GM12878 (cell line): Measurements from ENCODE around the gene SLC34A3. TPM values are rescaled to one million over a fixed set of nuclear protein-coding genes. Genes with fewer than 3 reads are reported as not detected.
A peak's percentile ranks its signal among the peaks of the same experiment; 100 is the strongest.

Experiments used
- ATAC-seq: fragments of 200-7000 bp; cut with Tn5 transposase; 3 replicates; pipeline ENCODE4 v1.9.1; 2020; ENCODE audit warnings: mild to moderate bottlenecking, moderate library complexity
- BruUV-seq: library from RNA; stranded (reverse); fragments of 400-500 nt; replicated peaks from 2 replicates; lab custom pipeline; 2021; lab: Mats Ljungman, UMichigan
- CTCF ChIA-PET: fragments of 300-600 bp; sonication (Branson Sonifier 250); formaldehyde crosslinking; extraction: SDS; loops from one replicate; lab custom pipeline; 2021; ENCODE audit warnings: inconsistent platforms; lab: Yijun Ruan, JAX
- POLR2A ChIA-PET: fragments of 350-600 bp; formaldehyde crosslinking; extraction: SDS; loops from one replicate; lab custom pipeline; 2021; ENCODE audit warnings: inconsistent platforms; lab: Charles Lee
- RAD21 ChIA-PET: fragments of 300-600 bp; sonication (Branson Sonifier 250); formaldehyde crosslinking; loops from one replicate; lab custom pipeline; 2023; ENCODE audit warnings: antibody characterized with exemption; ENCODE audit not compliant: unreplicated experiment; lab: Charles Lee
- SMC1A ChIA-PET: fragments of 300-600 bp; sonication (Branson Sonifier 250); formaldehyde crosslinking; loops from one replicate; lab custom pipeline; 2023; ENCODE audit not compliant: unreplicated experiment, uncharacterized antibody; lab: Charles Lee
- DNase-seq: peaks from one replicate; pipeline ENCODE4 v3.0.0-alpha.2; 2011; ENCODE audit warnings: low read depth, low spot score
- FAIRE-seq: peaks from 3 replicates; lab custom pipeline; 2011; peaks lifted over from hg19 to GRCh38; lab: Jason Lieb, UNC
- H2AFZ ChIP-seq: 2 replicates; pipeline ENCODE4 v1.6.0; 2011; ENCODE audit warnings: low read depth, low read length, control low read depth; ENCODE audit not compliant: control insufficient read depth
- H3K27ac ChIP-seq: 2 replicates; pipeline ENCODE4 v1.5.1; 2011; ENCODE audit warnings: control low read depth; ENCODE audit not compliant: control insufficient read depth, insufficient read depth
- H3K27me3 ChIP-seq, 2 experiments: replicated peaks in 1 of 2; 2 replicates each; pipeline versions ENCODE4 v1.6.0 to v1.6.1; 2011; ENCODE audit warnings: low read length in 1 of 2; ENCODE audit not compliant: control insufficient read depth in 2 of 2, insufficient read depth in 2 of 2
- H3K36me3 ChIP-seq, 2 experiments: 2 replicates each; pipeline ENCODE4 v1.5.1; 2011; ENCODE audit warnings: low read length in 1 of 2; ENCODE audit not compliant: control insufficient read depth in 2 of 2, insufficient read depth in 2 of 2
- H3K4me1 ChIP-seq: 2 replicates; pipeline ENCODE4 v1.6.1; 2011; ENCODE audit warnings: mild to moderate bottlenecking, low read length, moderate library complexity, mixed read lengths; ENCODE audit not compliant: control insufficient read depth, insufficient read depth
- H3K4me2 ChIP-seq: 2 replicates; pipeline ENCODE4 v1.6.0; 2011; ENCODE audit warnings: control low read depth; ENCODE audit not compliant: control insufficient read depth, insufficient read depth
- H3K4me3 ChIP-seq: fragments of 200-600 bp; sonication (generic); 2 replicates; pipeline ENCODE4 v1.5.1; 2016
- H3K79me2 ChIP-seq: 2 replicates; pipeline ENCODE4 v1.6.0; 2011; ENCODE audit warnings: low read length; ENCODE audit not compliant: control insufficient read depth, insufficient read depth
- H3K9ac ChIP-seq: 2 replicates; pipeline ENCODE4 v1.8.0; 2011; ENCODE audit warnings: low read length, control low read depth, mixed read lengths; ENCODE audit not compliant: control insufficient read depth, insufficient read depth
- H3K9me3 ChIP-seq: replicated peaks from 3 replicates; pipeline ENCODE4 v1.5.1; 2011; ENCODE audit warnings: mild to moderate bottlenecking, low read length; ENCODE audit not compliant: control insufficient read depth, insufficient read depth
- H4K20me1 ChIP-seq: 2 replicates; pipeline ENCODE4 v1.6.0; 2011; ENCODE audit not compliant: control insufficient read depth, insufficient read depth
- NR2C2 ChIP-seq: IDR thresholded peaks from 2 replicates; pipeline ENCODE4 v1.6.1; 2011; ENCODE audit warnings: borderline replicate concordance, low read depth; ENCODE audit not compliant: control insufficient read depth, insufficient read length
- PAX5 ChIP-seq: IDR thresholded peaks from 2 replicates; pipeline ENCODE4 v1.6.1; 2011; ENCODE audit warnings: low read depth, low read length, borderline replicate concordance
- POLR2AphosphoS2 ChIP-seq: IDR thresholded peaks from 2 replicates; pipeline ENCODE4 v1.6.1; 2011; ENCODE audit warnings: low read depth, mild to moderate bottlenecking, low read length, improper control_type of control experiment, moderate library complexity
- WGBS: methylation state at CpG from one replicate; pipeline ENCODE4 v1.1.6; 2016; ENCODE audit warnings: low lambda C conversion rate; ENCODE audit not compliant: insufficient replicate concordance, insufficient coverage; ENCODE audit errors: missing lambda C conversion rate; 5-methylcytosine and 5-hydroxymethylcytosine counted together
- in situ Hi-C: fragments of 300-500 bp; cut with MboI; formaldehyde crosslinking; loops from 9 replicates; pipeline ENCODE4 v1.14.3; 2018; ENCODE audit warnings: mixed read lengths
- intact Hi-C: fragments of 100-400 bp; cut with micrococcal nuclease; formaldehyde crosslinking; loops from one replicate; pipeline ENCODE4 v1.14.2; 2022; ENCODE audit not compliant: unreplicated experiment
- polyA plus RNA-seq, 11 experiments: library from polyadenylated mRNA; depleted of rRNA in 4 of 11; unstranded in 6 of 11; stranded (reverse) in 5 of 11; fragments of >200 nt; fragmentation: Nextera tagmentation in 4 of 11; fragmentation: Illumina TruSeq in 1 of 11; extraction: Ambion mirVana in 4 of 11; extraction: Trizol in 1 of 11; gene quantifications; 1 replicate in 1 of 11; 2 replicates in 10 of 11; pipeline versions ENCODE4 v1.2.1 to v1.2.3, GENCODE V29; 2011 to 2016; ENCODE audit warnings: inconsistent platforms in 2 of 11, missing spikeins in 2 of 11, low read depth in 1 of 11
- total RNA-seq, 4 experiments: library from RNA; depleted of rRNA in 3 of 4; stranded (reverse); fragments of >200 nt in 3 of 4; fragmentation: Illumina TruSeq in 1 of 4; extraction: Trizol in 1 of 4; gene quantifications; 2 replicates each; pipeline versions ENCODE4 v1.2.1 to v1.2.3, GENCODE V29; 2013 to 2021

Gene SLC34A3
- total and polyA plus RNA-seq, 10 of the 15 experiments (the other 5 are each of a cell fraction or from before 2014, with no cell fraction given) = not detected

DNA sequence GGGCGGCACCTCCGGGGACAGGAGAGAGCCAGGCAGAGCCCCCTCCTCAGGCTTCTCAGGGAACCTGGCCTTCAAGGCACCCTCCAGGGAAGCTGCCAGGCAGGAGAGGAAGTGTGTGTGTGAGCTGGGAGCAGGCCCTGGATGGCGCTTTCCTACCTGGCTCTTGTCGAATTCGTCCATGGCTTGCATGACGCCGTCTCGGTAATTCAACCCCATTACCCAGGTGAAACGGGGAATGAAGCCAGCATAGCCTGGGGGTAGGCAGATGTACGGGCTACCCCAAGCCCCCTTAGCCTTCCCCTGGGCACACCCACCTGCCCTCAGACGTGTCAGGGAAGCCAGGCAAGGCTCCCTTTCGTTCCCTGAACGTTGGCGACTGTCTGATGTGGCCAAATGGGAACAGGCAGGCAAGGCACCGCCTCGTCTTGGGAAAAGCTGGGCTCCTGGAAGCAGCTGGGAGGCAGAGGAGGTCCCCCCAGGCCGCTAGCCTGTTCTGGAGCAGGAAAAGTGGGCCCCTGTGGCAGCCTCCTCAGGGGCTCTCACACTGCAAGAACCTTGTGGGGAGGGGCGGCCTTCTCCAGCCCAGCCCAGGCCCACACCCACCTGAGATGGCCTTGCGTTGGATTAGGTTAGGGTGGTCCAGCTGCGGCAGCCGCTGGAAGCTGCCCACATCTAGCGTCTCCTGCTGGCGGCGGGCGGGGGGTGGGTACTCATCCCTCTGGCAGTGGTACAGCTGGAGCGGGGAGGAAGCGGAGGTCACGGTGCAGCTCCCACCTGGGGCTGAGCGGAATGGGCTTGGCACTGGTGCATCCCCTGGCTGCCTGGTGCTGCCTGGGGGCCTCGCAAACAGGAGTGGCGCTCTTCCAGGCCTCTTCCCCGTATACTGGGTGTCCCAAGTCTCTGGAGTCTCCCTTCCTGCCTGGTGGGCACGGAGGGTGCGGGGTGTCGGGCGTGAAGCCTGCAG is 14.1 kb downstream of the SLC34A3 start:
- H4K20me1 ChIP-seq = peaks cover 4% of the 10 kb centered on the region; the same call in 1 of the 2 replicates
- H3K4me2 ChIP-seq = no peak overlapping the region
- peaks cover 19% of the 10 kb centered on the region for H3K4me1 ChIP-seq
- DNase-seq = no peak
- no peaks in the 10 kb centered on the region for H3K27me3 ChIP-seq
- H3K36me3 ChIP-seq = peaks cover 8 to 14% of the 10 kb centered on the region in 2 experiments
- no peaks in the 10 kb centered on the region for H3K9me3 ChIP-seq
- H3K27ac ChIP-seq = no peak overlapping the region
- H3K4me3 ChIP-seq = no peak overlapping the region
- RAD21 ChIA-PET = no interaction called here
- peaks cover 26% of the 10 kb centered on the region for H3K79me2 ChIP-seq
- WGBS = 91% methylated on average over 32 of the region's 36 CpGs
- no peak for ATAC-seq
- TF ChIP-seq POLR2AphosphoS2 (0 out of 2 replicates have a peak, but pooled peaks have one; percentile 5), PAX5 (peak; percentile 25; the same call in 1 of the 2 replicates), NR2C2 (no peak)
- TF ChIP-seq, all 136 proteins: peak for 2
- in situ Hi-C loops = no loop called here
- BruUV-seq = no TSS peak
- ChIA-PET POLR2A (interaction anchor here (1.6 to 9.2 kb wide), 2 partner anchors 10 to 163 kb away, joined by 3 to 112 read pairs; partner anchors contain the start of gene NELFB), SMC1A (no interaction called here), CTCF (no interaction called here)
- intact Hi-C loops = no loop called here
- H2AFZ ChIP-seq = no peak overlapping the region
- FAIRE-seq = no peak
- H3K9ac ChIP-seq = no peak overlapping the region
